Calu3 (cell line): ENCODE measurements around the gene BLTP3A. TPM values are rescaled to one million over a fixed set of nuclear protein-coding genes. Genes with fewer than 3 reads are reported as not detected.

ENCODE experiments used
- BruUV-seq: library from RNA; stranded (reverse); fragments of 400-500 nt; replicated peaks from 2 replicates; lab custom pipeline; 2021; lab: Mats Ljungman, UMichigan
- CTCF ChIA-PET: fragments of 300-600 bp; sonication (Branson Sonifier 250); formaldehyde crosslinking; loops from one replicate; lab custom pipeline; 2022; ENCODE audit warnings: antibody characterized with exemption; lab: Charles Lee
- DNase-seq: peaks from one replicate; pipeline ENCODE4 v3.0.0; 2022
- H3K27ac Mint-ChIP-seq: one replicate; pipeline ENCODE4 v1.8.0; 2022; ENCODE audit warnings: mixed read lengths; ENCODE audit not compliant: unreplicated experiment
- H3K27me3 Mint-ChIP-seq: one replicate; pipeline ENCODE4 v1.8.0; 2022; ENCODE audit warnings: mixed read lengths; ENCODE audit not compliant: unreplicated experiment
- H3K36me3 Mint-ChIP-seq: one replicate; pipeline ENCODE4 v1.8.0; 2022; ENCODE audit warnings: mild to moderate bottlenecking, moderate library complexity, mixed read lengths; ENCODE audit not compliant: insufficient read depth, unreplicated experiment
- H3K4me1 Mint-ChIP-seq: one replicate; pipeline ENCODE4 v1.8.0; 2022; ENCODE audit warnings: mild to moderate bottlenecking, low read depth, mixed read lengths; ENCODE audit not compliant: unreplicated experiment
- H3K4me3 Mint-ChIP-seq: one replicate; pipeline ENCODE4 v1.8.0; 2022; ENCODE audit warnings: mild to moderate bottlenecking, low read depth, moderate library complexity, mixed read lengths; ENCODE audit not compliant: unreplicated experiment
- H3K9me3 Mint-ChIP-seq: one replicate; pipeline ENCODE4 v1.8.0; 2022; ENCODE audit warnings: low read depth, mixed read lengths; ENCODE audit not compliant: unreplicated experiment
- CTCF ChIP-seq: fragments of 200-600 bp; IDR thresholded peaks from one replicate; pipeline ENCODE4 v1.8.0; 2022; ENCODE audit warnings: antibody characterized with exemption; ENCODE audit not compliant: unreplicated experiment
- intact Hi-C: fragments of 100-400 bp; cut with micrococcal nuclease; formaldehyde crosslinking; loops from one replicate; pipeline ENCODE4 v1.10.0; 2022; ENCODE audit not compliant: unreplicated experiment
- total RNA-seq: library from RNA; stranded (reverse); gene quantifications from 2 replicates; pipeline ENCODE4 v1.2.3, GENCODE V29; 2022

BLTP3A gene
- total RNA-seq, 1 experiment from 2014 or later, result 33.4 TPM

GRCh38 chr6:34837528-34837927, 45.6 kb downstream of the BLTP3A start:
- no peaks in the 10 kb centered on the region for H3K9me3 Mint-ChIP-seq
- BruUV-seq, result no TSS peak

GRCh38 chr6:34839666-34840352, 47.9 kb downstream of the BLTP3A start:
- no TSS peak for BruUV-seq
- H3K4me3 Mint-ChIP-seq, result no peak overlapping the region
- H3K36me3 Mint-ChIP-seq, result peaks cover 39% of the 10 kb centered on the region
- H3K9me3 Mint-ChIP-seq, result no peaks in the 10 kb centered on the region
- no peak for TF ChIP-seq CTCF
- intact Hi-C loops, result no loop called here
- DNase-seq, result no peak
- no peak overlapping the region for H3K27ac Mint-ChIP-seq
- no peaks in the 10 kb centered on the region for H3K27me3 Mint-ChIP-seq
- CTCF ChIA-PET, result interaction anchor here (0.7 kb wide), 1 partner anchor 17 kb away, joined by 3 read pairs; no protein-coding TSS in a partner anchor
- H3K4me1 Mint-ChIP-seq, result no peaks in the 10 kb centered on the region

More at GRCh38 chr6:34837528-34837927, 45.6 kb downstream of the BLTP3A start:
- CTCF ChIA-PET, result no interaction called here
- no peak overlapping the region for H3K27ac Mint-ChIP-seq
- H3K4me3 Mint-ChIP-seq, result no peak overlapping the region
- no peak for TF ChIP-seq CTCF
- H3K4me1 Mint-ChIP-seq, result no peaks in the 10 kb centered on the region
- H3K27me3 Mint-ChIP-seq, result no peaks in the 10 kb centered on the region
- intact Hi-C loops, result no loop called here
- no peak for DNase-seq
- peaks cover 46% of the 10 kb centered on the region for H3K36me3 Mint-ChIP-seq

Other genes with a start within 250 kb of the BLTP3A start
- gene SPDEF, start 235.8 kb upstream of the BLTP3A start, total RNA-seq, result 6.3 and 7.9 TPM in 2 replicates
- gene ILRUN, start 95.3 kb upstream of the BLTP3A start, total RNA-seq, result 137 and 145 TPM in 2 replicates
- 221 and 231 TPM in 2 replicates for gene SNRPC, start 34.6 kb upstream of the BLTP3A start, total RNA-seq
- 42.9 and 44.3 TPM in 2 replicates for gene TAF11, start 96.0 kb downstream of the BLTP3A start, total RNA-seq
- 60.3 and 67.3 TPM in 2 replicates for gene ANKS1A, start 97.2 kb downstream of the BLTP3A start, total RNA-seq